ENCODE measurements around the gene TPM2. TPM values are rescaled to one million over a fixed set of nuclear protein-coding genes. Genes with fewer than 3 reads are reported as not detected.

TPM2 gene
- total and polyA plus RNA-seq, 8 donors, result 145 to 261 (median 192) TPM

GRCh38 chr9:35690614-35691333 lies 1.0 kb upstream of the TPM2 start:
- TF ChIP-seq CTCF (IDR thresholded peaks at IDR 0.05), result no peak
- H3K27ac ChIP-seq, result peak overlapping the region; percentile 75 to 87
- peaks cover 0 to 4% of the 10 kb centered on the region in 2 donors for H3K36me3 ChIP-seq
- peaks cover 0 to 9% of the 10 kb centered on the region in 2 donors for H3K27me3 ChIP-seq
- H3K9me3 ChIP-seq, result no peaks in the 10 kb centered on the region
- H3K4me3 ChIP-seq, result peak overlapping the region; percentile 68
- DNase-seq (peak; percentile 78 to 88 (median 80)), ATAC-seq (peak; percentile 76)
- peaks cover 4 to 19% of the 10 kb centered on the region in 2 donors for H3K4me1 ChIP-seq
- intact Hi-C loops (cut with DNase I), result no loop called here

DNA sequence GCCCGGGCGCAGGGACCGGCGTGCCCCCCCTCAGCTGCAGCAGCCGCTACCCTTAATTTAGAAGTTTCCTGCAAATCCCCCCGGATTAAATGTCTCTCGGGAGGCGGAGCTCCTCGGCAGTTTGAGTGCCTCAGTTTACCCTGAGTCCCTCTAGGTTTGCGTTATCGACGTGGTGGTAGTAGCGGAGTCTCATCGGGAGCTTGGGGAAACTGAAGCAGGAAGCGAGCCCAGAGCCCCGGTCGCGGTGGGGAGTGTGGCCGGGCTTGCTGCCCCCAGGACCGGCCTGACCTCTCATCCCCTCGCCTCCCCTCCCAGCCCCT lies 529 bp upstream of the TPM2 start:
- peaks cover 4 to 19% of the 10 kb centered on the region in 2 donors for H3K4me1 ChIP-seq
- H3K4me3 ChIP-seq, result peak overlapping the region; percentile 68
- ATAC-seq (no peak), DNase-seq (no peak)
- H3K36me3 ChIP-seq, result peaks cover 0 to 4% of the 10 kb centered on the region in 2 donors
- H3K9me3 ChIP-seq, result no peaks in the 10 kb centered on the region
- no peak for TF ChIP-seq CTCF (IDR thresholded peaks at IDR 0.05)
- peaks cover 0 to 9% of the 10 kb centered on the region in 2 donors for H3K27me3 ChIP-seq
- H3K27ac ChIP-seq, result peak overlapping the region; percentile 75 to 87
- intact Hi-C loops (cut with DNase I), result no loop called here

DNA sequence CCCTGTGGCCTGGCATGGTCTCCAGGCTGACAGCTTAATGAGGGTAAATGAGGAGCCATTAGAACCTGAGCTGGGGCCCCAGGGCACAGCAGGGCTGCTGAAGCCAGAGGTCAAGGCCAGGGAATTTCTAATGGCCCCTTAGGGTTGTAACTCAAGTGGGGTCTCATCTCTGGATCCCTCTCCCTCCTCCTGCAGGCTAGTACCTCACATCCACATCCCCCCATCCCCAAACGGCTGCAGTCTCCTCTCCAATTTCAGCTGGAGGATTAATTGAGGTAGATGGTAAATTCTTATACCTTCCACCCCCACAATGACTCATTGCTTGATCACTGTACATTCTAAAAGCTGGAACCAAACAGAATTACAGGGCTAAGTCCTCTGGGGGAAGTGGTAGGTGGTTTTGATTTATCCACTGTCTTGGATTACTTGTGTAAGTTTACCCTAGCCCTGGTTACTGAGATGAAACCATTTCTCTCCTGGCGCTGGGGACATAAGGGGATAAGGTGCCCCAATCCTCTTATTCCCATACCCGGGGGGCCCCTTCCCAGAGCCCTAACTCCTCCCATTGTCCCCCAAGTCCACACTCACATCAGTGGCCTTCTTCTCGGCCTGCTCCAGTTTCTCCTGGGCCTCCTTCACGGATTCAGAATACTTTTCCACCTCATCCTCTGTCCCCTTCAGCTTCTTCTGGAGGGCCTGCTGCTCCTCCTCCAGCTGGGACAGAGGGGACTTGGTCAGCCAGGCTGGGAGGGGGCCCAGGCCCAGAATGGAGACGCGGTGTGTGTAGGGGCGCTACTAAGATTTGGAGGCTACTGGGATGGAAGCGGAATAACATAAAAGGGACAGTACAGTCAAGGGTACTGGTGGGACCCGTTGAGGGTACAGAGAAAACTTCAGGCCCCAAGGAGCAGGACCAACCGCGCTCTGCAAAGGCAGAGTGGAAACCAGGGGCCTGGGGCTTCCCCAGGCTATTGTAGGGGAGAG lies 875 bp downstream of the TPM2 start:
- ATAC-seq, result no peak
- H3K36me3 ChIP-seq, result peaks cover 0 to 10% of the 10 kb centered on the region in 2 donors

GRCh38 chr9:35687972-35688557 lies 1.7 kb downstream of the TPM2 start:
- H3K36me3 ChIP-seq, result peaks cover 0 to 17% of the 10 kb centered on the region in 2 donors
- H3K4me3 ChIP-seq, result peak overlapping the region; percentile 68
- DNase-seq (no peak), ATAC-seq (no peak)
- peak overlapping the region in 1 of 2 donors; percentile 7 for H3K27ac ChIP-seq
- TF ChIP-seq CTCF (IDR thresholded peaks at IDR 0.05), result no peak
- peaks cover 0 to 21% of the 10 kb centered on the region in 2 donors for H3K4me1 ChIP-seq
- H3K27me3 ChIP-seq, result peaks cover 0 to 9% of the 10 kb centered on the region in 2 donors
- no peaks in the 10 kb centered on the region for H3K9me3 ChIP-seq
- intact Hi-C loops (cut with DNase I), result no loop called here

More for the DNA sequence above, 875 bp downstream of the TPM2 start:
- peak overlapping the region; percentile 68 for H3K4me3 ChIP-seq
- intact Hi-C loops (cut with DNase I), result no loop called here
- H3K27me3 ChIP-seq, result peaks cover 0 to 9% of the 10 kb centered on the region in 2 donors
- peaks cover 0 to 19% of the 10 kb centered on the region in 2 donors for H3K4me1 ChIP-seq
- no peak for TF ChIP-seq CTCF (IDR thresholded peaks at IDR 0.05)
- H3K9me3 ChIP-seq, result no peaks in the 10 kb centered on the region
- H3K27ac ChIP-seq, result peak overlapping the region; percentile 37 to 51
- no peak for DNase-seq

Data from left lung (tissue), 10 donors.